RWPE2 (cell line): ENCODE data around the gene IGFBP6.

Experiments
- ATAC-seq: fragments of 200-7000 bp; cut with Tn5 transposase; 3 replicates; pipeline ENCODE4 v1.9.1; 2021; ENCODE audit warnings: low read depth
- DNase-seq: peaks from one replicate; pipeline ENCODE4 v3.0.0-alpha.2; 2020; ENCODE audit warnings: low spot score
- H3K27ac ChIP-seq: fragments of 450-650 bp; 2 replicates; pipeline ENCODE4 v1.5.1; 2017; ENCODE audit warnings: mild to moderate bottlenecking; ENCODE audit not compliant: poor library complexity, severe bottlenecking
- H3K27me3 ChIP-seq: fragments of 250-450 bp; sonication (Bioruptor Pico); 2 replicates; pipeline ENCODE4 v1.5.1; 2021; ENCODE audit warnings: mild to moderate bottlenecking, moderate library complexity; ENCODE audit not compliant: insufficient read depth, poor library complexity, severe bottlenecking
- H3K36me3 ChIP-seq: fragments of 250-450 bp; sonication (Bioruptor Pico); 2 replicates; pipeline ENCODE4 v1.5.1; 2020; ENCODE audit warnings: low read depth, mild to moderate bottlenecking, moderate library complexity
- H3K4me1 ChIP-seq: fragments of 250-450 bp; sonication (Bioruptor Pico); 2 replicates; pipeline ENCODE4 v1.5.1; 2021; ENCODE audit warnings: mild to moderate bottlenecking, moderate library complexity; ENCODE audit not compliant: insufficient read depth, poor library complexity, severe bottlenecking
- H3K4me3 ChIP-seq: fragments of 250-450 bp; sonication (Bioruptor Pico); 2 replicates; pipeline ENCODE4 v1.5.1; 2021; ENCODE audit warnings: mild to moderate bottlenecking, moderate library complexity; ENCODE audit not compliant: severe bottlenecking
- H3K9me3 ChIP-seq: fragments of 250-450 bp; sonication (Bioruptor Pico); 2 replicates; pipeline ENCODE4 v1.5.1; 2021; ENCODE audit warnings: mild to moderate bottlenecking, moderate library complexity; ENCODE audit not compliant: severe bottlenecking
- TF ChIP-seq, protein P1 (sequence below): fragments of 450-650 bp; IDR thresholded peaks from one replicate; pipeline ENCODE4 v1.5.1; 2017; ENCODE audit warnings: mild to moderate bottlenecking, moderate library complexity; ENCODE audit not compliant: poor library complexity, severe bottlenecking

The IGFBP6 gene

DNA sequence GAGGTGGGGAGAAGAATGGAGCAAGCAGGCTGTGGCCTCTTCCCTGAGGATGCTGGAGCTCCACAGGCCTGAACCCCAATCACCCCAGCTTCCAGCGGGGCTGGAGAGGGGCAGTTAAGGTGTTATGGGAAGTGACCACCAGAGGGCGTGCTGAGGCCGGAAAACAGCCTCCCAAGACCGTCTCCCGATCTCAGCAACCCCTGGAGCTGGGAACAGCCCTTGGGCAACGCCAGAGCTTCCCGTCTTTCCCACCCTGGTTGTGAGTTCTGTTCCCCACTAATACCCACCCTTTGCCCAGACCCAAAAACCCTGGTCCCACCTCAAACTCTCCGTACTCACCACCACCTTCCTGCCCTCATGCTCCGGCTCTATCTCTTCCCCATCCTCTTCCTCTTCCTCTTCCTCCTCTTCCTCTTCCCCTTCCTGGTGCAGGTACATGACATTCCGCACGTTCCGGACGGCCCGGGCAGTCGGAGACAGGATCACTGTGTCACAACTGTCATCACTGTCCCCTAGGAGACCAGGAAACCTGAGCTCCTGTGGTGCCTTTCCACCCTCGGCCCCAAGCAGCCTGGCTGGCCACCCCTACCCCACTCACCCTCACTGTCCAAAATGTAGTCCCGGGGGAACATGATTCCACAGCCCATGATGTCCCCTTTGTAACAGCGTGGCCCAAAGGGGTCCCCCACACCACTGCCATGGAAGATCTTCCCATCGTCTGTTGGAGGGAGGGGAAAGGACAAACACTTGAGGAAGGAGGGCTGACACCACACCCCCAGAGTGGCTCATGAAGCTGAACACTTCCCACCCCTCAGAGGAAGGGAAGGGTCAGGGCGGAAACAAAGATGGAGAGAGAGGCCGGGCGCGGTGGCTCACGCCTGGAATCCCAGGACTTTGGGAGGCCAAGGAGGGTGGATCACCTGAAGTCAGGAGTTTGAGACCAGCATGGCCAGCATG lies 31.2 kb upstream of the IGFBP6 start:
- Histone ChIP-seq H3K27ac (no peak overlapping the region), H3K9me3 (no peaks in the 10 kb centered on the region), H3K4me1 (peaks cover 33% of the 10 kb centered on the region), H3K27me3 (no peaks in the 10 kb centered on the region), H3K36me3 (peaks cover 42% of the 10 kb centered on the region), H3K4me3 (no peak overlapping the region)
- DNase-seq (no peak), ATAC-seq (peak; percentile 64)
- TF ChIP-seq, protein P1, sequence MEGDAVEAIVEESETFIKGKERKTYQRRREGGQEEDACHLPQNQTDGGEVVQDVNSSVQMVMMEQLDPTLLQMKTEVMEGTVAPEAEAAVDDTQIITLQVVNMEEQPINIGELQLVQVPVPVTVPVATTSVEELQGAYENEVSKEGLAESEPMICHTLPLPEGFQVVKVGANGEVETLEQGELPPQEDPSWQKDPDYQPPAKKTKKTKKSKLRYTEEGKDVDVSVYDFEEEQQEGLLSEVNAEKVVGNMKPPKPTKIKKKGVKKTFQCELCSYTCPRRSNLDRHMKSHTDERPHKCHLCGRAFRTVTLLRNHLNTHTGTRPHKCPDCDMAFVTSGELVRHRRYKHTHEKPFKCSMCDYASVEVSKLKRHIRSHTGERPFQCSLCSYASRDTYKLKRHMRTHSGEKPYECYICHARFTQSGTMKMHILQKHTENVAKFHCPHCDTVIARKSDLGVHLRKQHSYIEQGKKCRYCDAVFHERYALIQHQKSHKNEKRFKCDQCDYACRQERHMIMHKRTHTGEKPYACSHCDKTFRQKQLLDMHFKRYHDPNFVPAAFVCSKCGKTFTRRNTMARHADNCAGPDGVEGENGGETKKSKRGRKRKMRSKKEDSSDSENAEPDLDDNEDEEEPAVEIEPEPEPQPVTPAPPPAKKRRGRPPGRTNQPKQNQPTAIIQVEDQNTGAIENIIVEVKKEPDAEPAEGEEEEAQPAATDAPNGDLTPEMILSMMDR, result peak; percentile 87

DNA sequence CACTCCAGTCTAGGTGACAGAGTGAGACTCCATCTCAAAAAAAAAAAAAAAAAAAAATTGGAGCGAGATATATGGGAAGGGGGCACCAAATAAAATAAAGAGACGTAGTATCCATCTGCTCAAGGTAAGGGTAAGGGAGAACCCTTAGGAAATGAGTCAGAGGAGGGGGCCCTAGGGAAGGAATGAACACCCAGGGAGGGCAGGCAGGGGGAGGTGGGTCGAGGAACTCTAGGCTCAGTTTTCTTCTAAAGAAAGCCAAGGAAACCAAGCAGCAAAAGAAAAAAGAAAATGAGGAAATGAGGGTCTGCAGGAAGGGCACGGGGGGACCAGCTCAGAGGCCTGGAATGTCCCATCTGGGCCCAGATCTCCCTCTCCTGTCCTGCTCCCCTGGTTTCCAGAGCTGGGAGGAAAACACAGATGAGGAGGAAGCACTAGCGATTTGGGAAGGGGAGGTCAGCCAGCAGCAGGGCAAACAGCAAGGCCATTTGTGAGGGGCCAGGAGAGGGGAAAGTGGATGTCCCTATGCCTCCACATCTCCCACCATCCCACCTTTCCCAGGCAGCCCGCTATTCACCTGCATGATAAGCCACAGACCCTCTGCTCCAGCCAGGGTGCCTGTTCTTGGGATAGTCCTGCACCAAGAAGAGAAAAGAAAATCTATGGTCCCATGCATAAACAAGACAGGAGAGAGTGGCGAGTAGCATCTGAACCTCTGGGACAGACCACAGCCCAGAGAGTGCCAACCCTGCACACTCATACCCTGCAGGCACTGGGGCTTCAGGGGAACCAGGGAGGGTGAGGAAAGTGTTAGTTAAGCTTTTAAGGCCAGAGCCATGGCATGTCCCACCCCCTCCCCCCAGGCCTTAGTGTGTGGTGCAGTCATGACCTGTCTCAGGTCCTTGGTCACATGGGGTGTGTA lies 30.1 kb upstream of the IGFBP6 start:
- Histone ChIP-seq H3K9me3 (no peaks in the 10 kb centered on the region), H3K4me3 (no peak overlapping the region), H3K4me1 (peaks cover 42% of the 10 kb centered on the region), H3K27me3 (no peaks in the 10 kb centered on the region), H3K36me3 (peaks cover 39% of the 10 kb centered on the region), H3K27ac (peak overlapping the region; percentile 46)
- TF ChIP-seq, protein P1, result no peak
- DNase-seq (peak; percentile 10), ATAC-seq (no peak)

DNA sequence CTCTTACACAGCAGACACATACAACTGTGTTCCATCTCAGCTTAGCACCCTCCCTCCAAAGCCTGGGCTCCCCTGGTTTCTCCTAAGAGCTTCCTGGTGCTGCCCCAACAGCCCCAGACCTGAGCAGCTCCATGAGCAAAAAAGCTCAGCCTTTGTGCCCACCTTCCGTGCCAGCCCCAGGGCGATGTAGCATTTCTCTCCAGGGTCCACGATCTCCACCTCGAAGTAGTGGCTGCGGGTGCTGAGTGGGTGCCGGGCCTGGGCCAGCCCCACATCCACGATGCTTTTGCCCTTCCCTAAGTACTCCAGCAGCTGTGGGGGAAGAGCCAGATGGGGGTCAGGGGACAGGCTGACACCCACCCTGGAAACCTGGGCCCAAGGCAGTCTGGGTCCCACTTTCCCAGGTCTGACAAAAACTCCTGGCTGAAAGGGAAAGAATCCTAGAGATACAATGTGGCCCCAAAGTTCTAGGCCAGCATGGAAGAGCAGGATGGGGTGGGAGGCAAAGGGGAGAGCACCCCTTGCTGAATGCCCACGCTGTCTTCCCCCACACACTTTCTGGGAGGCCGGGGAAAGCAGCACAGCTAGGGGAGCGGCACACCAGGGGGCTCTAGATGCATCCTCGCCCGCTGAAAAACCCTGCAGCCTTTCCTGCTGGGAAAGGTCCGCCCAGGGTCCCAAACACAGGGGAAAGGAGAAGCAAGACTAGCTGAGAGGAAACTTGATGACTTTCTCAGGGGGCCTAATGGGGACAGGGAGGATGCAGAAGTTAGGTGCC lies 29.3 kb upstream of the IGFBP6 start:
- Histone ChIP-seq H3K9me3 (no peaks in the 10 kb centered on the region), H3K36me3 (peaks cover 43% of the 10 kb centered on the region), H3K4me1 (peaks cover 44% of the 10 kb centered on the region), H3K27me3 (no peaks in the 10 kb centered on the region), H3K4me3 (no peak overlapping the region), H3K27ac (peak overlapping the region; percentile 46)
- DNase-seq (no peak), ATAC-seq (no peak)
- TF ChIP-seq, protein P1, result no peak

DNA sequence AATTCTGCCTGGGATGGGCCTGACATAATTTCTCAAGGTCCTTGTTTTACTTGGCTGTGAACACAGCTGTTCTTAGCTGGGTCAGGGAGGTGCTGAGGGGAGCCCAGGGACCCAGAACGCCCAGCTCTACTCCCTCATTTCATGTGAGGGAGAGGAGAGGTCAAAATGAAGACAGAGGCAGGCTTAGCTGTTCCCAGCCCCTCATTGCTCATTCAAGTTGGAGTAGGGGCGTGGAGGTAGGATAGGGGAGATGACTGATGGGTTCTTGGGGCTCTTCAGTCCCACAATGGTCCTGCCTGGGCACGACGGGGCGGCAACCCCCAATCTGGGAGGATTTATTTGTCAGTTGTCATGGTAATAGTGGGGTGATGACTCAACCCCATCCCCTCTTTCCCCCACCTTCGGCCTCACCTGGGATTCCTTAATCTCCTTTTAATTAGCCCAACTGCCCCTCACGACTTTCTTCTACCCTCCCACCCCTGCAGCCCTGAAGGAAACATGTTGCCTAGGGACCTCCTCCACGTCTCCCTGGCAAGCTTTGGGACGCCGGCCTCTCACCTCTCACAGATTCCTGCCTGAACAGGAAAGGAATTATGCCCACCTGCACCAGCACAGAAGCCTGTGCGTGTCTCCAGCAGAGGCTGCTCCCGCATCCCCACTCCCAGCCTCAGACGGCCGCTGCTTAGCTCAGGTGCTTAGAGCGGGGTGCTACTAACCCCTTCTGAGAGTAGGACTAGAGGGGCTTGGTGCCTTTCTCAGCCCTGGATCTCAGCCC lies 28.5 kb upstream of the IGFBP6 start:
- H3K9me3 ChIP-seq, result no peaks in the 10 kb centered on the region
- no peak for DNase-seq
- H3K36me3 ChIP-seq, result peaks cover 46% of the 10 kb centered on the region
- TF ChIP-seq, protein P1, result no peak
- H3K4me3 ChIP-seq, result no peak overlapping the region
- no peaks in the 10 kb centered on the region for H3K27me3 ChIP-seq
- peak overlapping the region; percentile 46 for H3K27ac ChIP-seq
- ATAC-seq, result peak; percentile 35
- H3K4me1 ChIP-seq, result peaks cover 44% of the 10 kb centered on the region
